Testis (tissue), 3 donors: Measurements from ENCODE around the gene SYNDIG1. TPM values are rescaled to one million over a fixed set of nuclear protein-coding genes. Genes with fewer than 3 reads are reported as not detected.

Experiments used
- DNase-seq: peaks from one replicate; pipeline ENCODE4 v3.0.0-alpha.2; 2019
- H3K27ac ChIP-seq, 2 donors: fragments of 200-600 bp; sonication (generic); one replicate each; pipeline ENCODE4 v1.5.1; 2019
- H3K27me3 ChIP-seq: fragments of 200-600 bp; sonication (generic); one replicate; pipeline ENCODE4 v1.5.1; 2019
- H3K36me3 ChIP-seq: fragments of 200-600 bp; sonication (generic); one replicate; pipeline ENCODE4 v1.5.1; 2017; ENCODE audit warnings: low read depth; ENCODE audit errors: missing control alignments
- H3K4me1 ChIP-seq: fragments of 200-600 bp; sonication (generic); one replicate; pipeline ENCODE4 v1.5.1; 2019
- H3K4me3 ChIP-seq, 2 donors: fragments of 200-600 bp; sonication (generic); one replicate each; pipeline ENCODE4 v1.5.1; 2017 to 2019
- H3K9me3 ChIP-seq: fragments of 200-600 bp; sonication (generic); one replicate; pipeline ENCODE4 v1.5.1; 2017
- CTCF ChIP-seq, 3 experiments: fragments of 450-650 bp in 2 of 3; fragments of 200-600 bp in 1 of 3; sonication (generic) in 1 of 3; IDR thresholded peaks; one replicate each; pipeline ENCODE4 v1.5.1; 2016 to 2019; ENCODE audit warnings: antibody characterized with exemption in 3 of 3, mild to moderate bottlenecking in 2 of 3, moderate library complexity in 1 of 3
- POLR2A ChIP-seq: fragments of 450-650 bp; IDR thresholded peaks from one replicate; pipeline ENCODE4 v1.6.1; 2017; ENCODE audit warnings: antibody characterized with exemption, mild to moderate bottlenecking, moderate library complexity
- WGBS, 2 donors: methylation state at CpG; one replicate each; pipeline ENCODE4 v1.1.5; 2018; 5-methylcytosine and 5-hydroxymethylcytosine counted together
- intact Hi-C: fragments of 100-400 bp; cut with DNase I; formaldehyde crosslinking; loops from one replicate; pipeline ENCODE4 v1.15.1; 2023; ENCODE audit warnings: low total_unique reads
- polyA plus RNA-seq: library from polyadenylated mRNA; stranded (reverse); fragments of 350-450 nt; fragmentation: Illumina TruSeq; extraction: RNeasy Lipid Tissue Mini Kit (QIAGEN cat#74804); gene quantifications from one replicate; pipeline ENCODE4 v1.2.3, GENCODE V29; 2014; ENCODE audit warnings: low read depth, low replicate concordance; ENCODE audit not compliant: insufficient read depth
- total RNA-seq, 2 donors: library from RNA; depleted of rRNA; stranded (reverse); fragments of >200 nt; gene quantifications; one replicate each; pipeline ENCODE4 v1.2.3, GENCODE V29; 2016

SYNDIG1 gene
- total and polyA plus RNA-seq, 3 donors from 2014 or later = 2.1 to 3.2 (median 2.8) TPM

GRCh38 chr20:24681634-24682495 lies 212.4 kb downstream of the SYNDIG1 start:
- 82 to 90% methylated on average over 7 to 14 of the region's 14 CpGs for WGBS, 2 donors
- Histone ChIP-seq H3K4me3 (no peak overlapping the region), H3K27ac (no peak overlapping the region), H3K4me1 (no peaks in the 10 kb centered on the region), H3K27me3 (no peaks in the 10 kb centered on the region), H3K36me3 (no peaks in the 10 kb centered on the region), H3K9me3 (no peaks in the 10 kb centered on the region)
- TF ChIP-seq CTCF (IDR thresholded peaks at IDR 0.05) = no peak
- TF ChIP-seq POLR2A = no peak
- intact Hi-C loops = no loop called here
- no peak for DNase-seq

GRCh38 chr20:24682496-24682985 lies 213.1 kb downstream of the SYNDIG1 start:
- no peak overlapping the region for H3K4me3 ChIP-seq
- no peaks in the 10 kb centered on the region for H3K36me3 ChIP-seq
- TF ChIP-seq CTCF (IDR thresholded peaks at IDR 0.05) (no peak), POLR2A (no peak)
- no peak overlapping the region for H3K27ac ChIP-seq
- DNase-seq = no peak
- no peaks in the 10 kb centered on the region for H3K4me1 ChIP-seq
- H3K27me3 ChIP-seq = no peaks in the 10 kb centered on the region
- WGBS, 2 donors = 88 to 97% methylated on average over 5 of the region's 5 CpGs
- intact Hi-C loops = no loop called here
- H3K9me3 ChIP-seq = no peaks in the 10 kb centered on the region

GRCh38 chr20:24683676-24684075 lies 214.2 kb downstream of the SYNDIG1 start:
- Histone ChIP-seq H3K27me3 (no peaks in the 10 kb centered on the region), H3K9me3 (no peaks in the 10 kb centered on the region), H3K36me3 (no peaks in the 10 kb centered on the region), H3K4me3 (no peak overlapping the region), H3K4me1 (no peaks in the 10 kb centered on the region), H3K27ac (no peak overlapping the region)
- intact Hi-C loops = no loop called here
- WGBS, 2 donors = 59 to 72% methylated on average over 7 of the region's 7 CpGs
- DNase-seq = no peak
- no peak for TF ChIP-seq CTCF (IDR thresholded peaks at IDR 0.05)
- no peak for TF ChIP-seq POLR2A

GRCh38 chr20:24684421-24684871 lies 215.0 kb downstream of the SYNDIG1 start:
- no peaks in the 10 kb centered on the region for H3K36me3 ChIP-seq
- no peak overlapping the region for H3K27ac ChIP-seq
- no peaks in the 10 kb centered on the region for H3K9me3 ChIP-seq
- H3K4me1 ChIP-seq = no peaks in the 10 kb centered on the region
- H3K4me3 ChIP-seq = no peak overlapping the region
- TF ChIP-seq POLR2A = no peak
- no peak for DNase-seq
- WGBS, 2 donors = 46 to 51% methylated on average over 9 of the region's 9 CpGs
- intact Hi-C loops = no loop called here
- no peaks in the 10 kb centered on the region for H3K27me3 ChIP-seq

- intact Hi-C loops = no loop called here
- H3K4me1 ChIP-seq = no peaks in the 10 kb centered on the region
- no peak overlapping the region for H3K27ac ChIP-seq
- no peak for DNase-seq
- H3K4me3 ChIP-seq = no peak overlapping the region
- 83 to 91% methylated on average over 8 to 16 of the region's 16 CpGs for whole genome bisulfite sequencing, 2 donors
- TF ChIP-seq POLR2A (no peak), CTCF (IDR thresholded peaks at IDR 0.05) (no peak)
- no peaks in the 10 kb centered on the region for H3K9me3 ChIP-seq
- no peaks in the 10 kb centered on the region for H3K36me3 ChIP-seq
- no peaks in the 10 kb centered on the region for H3K27me3 ChIP-seq
Measured at GRCh38 chr20:24684956-24685691, 215.7 kb downstream of the SYNDIG1 start.
